GM18868 (cell line): ENCODE measurements around the gene WDR72.
"Not testable (repeated sequence)": the region's sequence is repeated elsewhere in the genome, so short reads cannot be mapped to it uniquely, and the experiment has no call there.

ENCODE experiments used
- ATAC-seq: cut with Tn5 transposase; IDR thresholded peaks from one replicate; pipeline ENCODE4 v1.9.1; 2021; ENCODE audit warnings: mild to moderate bottlenecking, moderate library complexity; ENCODE audit not compliant: unreplicated experiment

Gene WDR72

DNA sequence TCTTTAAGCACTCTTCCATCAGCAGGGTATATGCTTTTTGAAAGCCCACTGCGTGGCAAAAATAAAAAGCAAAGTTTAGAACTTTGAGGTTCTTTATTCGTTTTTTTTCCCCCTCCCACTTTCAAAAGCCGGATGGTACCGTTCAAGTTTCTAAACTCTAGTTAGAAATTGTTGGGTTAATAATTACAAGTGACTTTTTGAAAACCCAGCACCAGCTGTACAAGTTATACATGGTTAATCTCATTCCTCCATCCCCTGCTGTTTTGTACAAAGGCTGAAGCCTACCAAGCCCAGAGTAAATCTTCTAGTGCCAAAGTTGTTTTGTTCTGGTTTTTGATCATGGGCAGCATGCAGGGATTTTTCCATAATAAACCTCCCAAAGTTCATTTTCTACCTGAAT is 48.6 kb downstream of the WDR72 start:
- ATAC-seq, result no peak

DNA sequence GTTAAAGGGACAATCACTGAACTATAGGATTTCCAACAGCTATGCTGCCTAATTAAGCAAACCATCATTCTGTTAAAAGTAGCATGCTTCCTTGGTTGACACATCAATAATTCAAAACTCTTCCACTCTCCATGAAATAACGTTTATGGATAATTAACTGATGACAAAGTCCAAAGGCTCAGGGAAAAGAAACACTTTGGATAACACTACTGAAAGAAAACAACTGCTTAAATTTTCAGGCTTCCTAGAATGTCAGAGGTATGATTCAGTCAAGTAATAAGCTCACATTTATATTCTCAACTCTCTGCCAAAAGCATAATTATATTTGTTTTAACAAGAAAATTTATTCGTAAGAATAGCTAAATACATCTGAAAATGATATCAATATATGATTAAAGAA is 49.6 kb downstream of the WDR72 start:
- no peak for ATAC-seq

DNA sequence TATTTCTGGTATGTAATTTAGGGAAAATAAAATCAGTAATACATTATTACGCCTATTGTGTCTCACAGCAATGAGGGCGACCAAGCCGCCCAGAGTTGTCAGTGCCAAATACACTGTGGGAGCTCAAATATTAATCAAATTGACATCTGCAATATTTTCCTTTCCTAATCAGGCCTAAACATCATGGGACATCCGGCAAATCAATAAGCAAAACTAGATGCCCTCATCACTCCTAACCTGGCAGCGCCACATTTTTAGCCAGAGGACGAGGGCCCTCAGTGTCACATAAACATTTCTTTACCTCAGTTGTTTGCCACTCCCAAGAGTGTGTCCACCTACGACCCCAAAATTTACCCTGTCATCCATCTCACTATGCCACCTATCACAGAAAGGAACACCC is 64.1 kb downstream of the WDR72 start:
- ATAC-seq, result no peak

DNA sequence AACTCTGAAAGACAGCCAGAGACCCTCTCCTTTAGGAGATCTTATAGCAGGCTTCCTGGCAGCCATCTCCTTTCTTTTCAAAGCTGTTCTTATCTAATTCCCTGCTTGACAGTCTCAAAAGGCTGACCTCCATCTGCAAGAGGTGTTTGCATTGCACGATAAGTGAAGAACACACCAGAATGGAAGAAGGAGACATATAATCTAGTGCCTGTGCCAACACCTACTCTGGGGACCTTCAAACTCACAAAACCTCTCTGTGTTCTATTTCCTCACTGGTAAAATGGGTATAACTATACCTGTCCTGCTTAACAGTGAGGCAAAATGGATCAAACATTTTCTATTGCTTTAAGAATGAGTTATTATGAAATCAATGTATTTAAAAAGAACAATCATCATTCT is 65.0 kb downstream of the WDR72 start:
- ATAC-seq, result no peak

DNA sequence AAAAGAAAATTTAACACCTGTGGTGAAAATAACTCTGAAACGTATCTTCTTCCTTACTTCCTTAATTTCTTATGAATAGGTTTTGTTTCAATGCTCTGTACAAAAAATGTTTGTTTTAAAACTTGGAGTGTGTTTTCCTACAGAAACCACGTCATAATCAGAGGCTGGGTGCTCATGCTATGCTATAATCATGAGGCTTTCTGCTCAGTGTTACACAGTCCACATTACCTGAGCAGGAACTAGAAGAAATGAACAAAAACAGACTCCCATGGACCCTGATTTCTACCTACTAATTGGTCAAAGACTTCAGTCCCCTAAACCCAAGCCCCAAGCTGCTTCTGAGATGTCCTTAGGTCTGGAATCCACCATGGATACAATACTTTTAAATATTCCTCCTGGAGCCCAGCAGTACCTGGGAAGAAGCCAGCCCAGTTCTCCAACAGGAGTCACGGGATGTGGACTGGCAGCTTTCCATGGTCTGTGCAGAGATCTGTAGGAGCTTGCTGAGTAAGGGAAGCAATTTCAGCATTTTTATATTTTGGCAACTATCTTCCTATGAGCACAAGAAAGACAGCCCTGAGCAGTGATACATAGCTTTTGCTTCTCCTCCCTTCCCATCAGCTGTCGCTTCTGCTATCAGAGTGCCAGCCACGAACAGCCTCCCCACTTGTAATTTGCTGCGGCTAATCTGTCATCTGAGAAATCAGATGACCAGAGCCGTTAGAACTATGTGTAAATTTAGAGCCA is 65.6 kb downstream of the WDR72 start:
- no peak for ATAC-seq

DNA sequence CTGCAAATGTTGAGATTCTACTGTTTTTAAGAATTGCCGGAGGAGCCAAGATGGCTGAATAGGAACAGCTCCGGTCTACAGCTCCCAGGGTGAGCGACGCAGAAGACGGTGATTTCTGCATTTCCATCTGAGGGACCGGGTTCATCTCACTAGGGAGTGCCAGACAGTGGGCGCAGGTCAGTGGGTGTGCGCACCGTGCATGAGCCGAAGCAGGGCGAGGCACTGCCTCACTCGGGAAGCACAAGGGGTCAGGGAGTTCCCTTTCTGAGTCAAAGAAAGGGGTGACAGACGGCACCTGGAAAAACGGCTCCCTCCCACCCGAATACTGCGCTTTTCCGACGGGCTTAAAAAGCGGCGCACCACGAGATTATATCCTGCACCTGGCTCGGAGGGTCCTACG is 75.3 kb downstream of the WDR72 start:
- not testable (repeated sequence) for ATAC-seq

DNA sequence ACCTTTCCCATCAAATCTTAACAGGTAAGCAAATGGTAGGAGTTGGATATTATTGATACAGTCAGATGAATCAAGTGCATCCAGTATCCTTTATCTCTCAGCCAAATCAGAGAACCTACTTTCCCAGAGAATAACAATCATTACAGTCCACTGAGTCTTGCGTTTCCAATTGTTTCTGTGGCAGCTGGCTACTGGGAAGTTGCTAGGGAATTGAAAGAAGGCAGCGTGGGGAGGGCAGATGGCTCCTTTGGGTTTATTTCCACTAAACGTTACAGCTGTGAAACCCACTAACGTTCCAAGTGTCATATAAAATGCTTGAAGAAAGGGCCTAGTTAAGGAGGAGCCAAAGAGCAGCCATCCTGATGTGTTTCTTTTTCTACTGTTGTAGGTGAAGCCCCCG is 78.4 kb downstream of the WDR72 start:
- no peak for ATAC-seq

DNA sequence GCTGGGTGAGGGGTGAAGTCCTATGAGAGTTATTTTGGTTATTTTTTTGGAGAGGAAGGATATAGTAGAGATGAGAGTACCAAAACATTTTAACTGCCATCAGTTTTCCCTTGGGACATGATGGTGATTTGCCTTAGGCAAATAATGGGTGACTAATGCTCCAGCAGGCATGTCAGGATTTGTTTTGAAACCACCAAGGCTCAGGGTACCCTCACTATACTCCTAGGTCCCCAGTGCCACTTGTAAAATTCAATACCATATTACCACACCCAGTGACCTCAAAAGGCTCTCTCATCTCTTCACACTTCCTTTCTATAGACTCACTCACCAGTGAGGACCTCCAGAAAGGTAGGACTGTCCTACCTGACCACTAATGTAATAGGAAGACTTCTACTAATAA is 83.6 kb downstream of the WDR72 start:
- no peak for ATAC-seq

DNA sequence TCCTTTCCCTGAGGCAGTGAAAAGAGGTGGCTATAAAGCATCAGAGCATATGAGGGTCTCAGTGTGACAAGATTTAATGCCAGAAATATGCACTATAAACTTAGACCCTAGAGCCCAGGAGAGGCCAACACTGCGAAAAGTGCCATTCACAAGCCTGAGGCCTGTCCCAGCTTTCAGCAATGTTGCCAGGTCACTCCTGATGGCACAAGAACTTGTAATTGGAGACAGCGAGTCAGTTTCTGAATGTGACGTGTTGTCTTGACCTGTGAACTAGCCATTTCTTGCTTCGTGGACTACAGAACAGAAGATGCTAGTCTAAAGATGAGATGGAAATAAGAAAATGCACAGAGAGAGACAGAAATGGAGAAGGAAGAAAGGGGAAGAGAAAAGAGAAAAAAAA is 87.9 kb downstream of the WDR72 start:
- ATAC-seq, result no peak

DNA sequence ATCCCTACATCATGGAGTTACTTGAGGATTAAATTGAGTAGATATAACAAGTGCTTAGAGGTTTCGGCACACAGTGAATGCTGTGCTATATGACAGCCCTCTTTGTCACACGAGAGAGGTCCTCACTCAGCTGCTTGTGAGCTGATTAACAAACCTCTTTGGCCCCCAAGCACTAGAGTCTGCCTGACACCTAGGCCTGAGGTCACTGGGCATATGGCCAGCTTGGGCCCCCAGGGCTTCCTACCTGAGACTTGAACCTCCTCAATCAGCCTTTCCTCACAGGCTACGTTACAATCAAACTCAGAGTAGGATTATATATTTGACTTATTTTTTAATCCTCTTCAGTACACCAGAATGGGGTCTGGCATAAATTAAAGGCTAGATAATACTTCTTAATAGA is 88.8 kb downstream of the WDR72 start:
- no peak for ATAC-seq

DNA sequence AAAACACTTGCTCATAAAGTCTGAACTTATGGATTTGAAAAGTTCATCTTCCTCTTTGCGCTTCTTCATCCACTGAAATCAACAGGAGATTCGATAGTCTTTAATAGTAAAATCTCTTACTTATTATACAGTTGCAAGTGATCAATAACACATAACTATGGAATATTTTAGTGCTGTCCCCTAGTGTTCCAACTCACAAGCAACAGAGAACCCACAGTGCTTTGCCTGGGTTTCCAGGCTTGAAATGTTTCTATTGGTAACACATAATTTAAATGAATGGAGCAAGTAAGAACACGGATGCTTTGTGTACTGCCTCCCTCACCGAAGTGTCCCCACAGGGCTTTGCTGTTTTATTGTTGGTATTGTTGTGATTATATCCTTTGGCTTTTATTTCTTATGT is 93.5 kb downstream of the WDR72 start:
- ATAC-seq, result no peak

DNA sequence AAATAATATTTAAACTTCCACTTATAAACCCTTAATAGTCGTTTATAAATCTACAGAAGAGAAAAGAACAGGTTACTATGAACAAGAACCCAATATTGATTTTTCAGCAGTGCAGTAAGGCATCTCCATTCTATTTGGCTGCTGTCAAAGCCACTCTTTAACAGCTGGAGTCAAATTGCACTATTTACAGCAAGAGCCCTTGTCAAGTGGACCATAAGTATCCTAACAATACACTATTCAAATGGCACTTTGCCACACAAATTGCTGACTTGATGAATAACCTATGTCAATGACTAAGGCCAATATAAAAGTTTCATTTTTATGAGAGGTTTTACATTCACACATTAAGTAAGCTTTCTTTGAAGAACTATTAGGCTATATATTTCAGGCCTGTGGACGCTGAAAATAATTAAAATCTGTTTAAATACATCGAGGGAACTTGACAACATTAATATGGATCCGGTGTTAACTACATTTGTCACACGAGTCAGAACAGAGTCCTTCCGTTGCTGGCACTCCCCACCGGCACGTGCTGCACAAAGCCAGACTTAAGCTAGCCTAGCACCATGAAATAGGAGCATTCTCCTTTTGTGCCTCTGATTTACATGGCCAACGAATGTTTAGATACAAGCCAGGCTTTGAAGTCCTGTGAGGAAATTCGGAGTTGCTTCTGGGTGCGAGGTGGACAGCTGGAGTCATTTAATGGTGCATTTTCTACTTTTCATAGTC is 100.5 kb downstream of the WDR72 start:
- no peak for ATAC-seq

DNA sequence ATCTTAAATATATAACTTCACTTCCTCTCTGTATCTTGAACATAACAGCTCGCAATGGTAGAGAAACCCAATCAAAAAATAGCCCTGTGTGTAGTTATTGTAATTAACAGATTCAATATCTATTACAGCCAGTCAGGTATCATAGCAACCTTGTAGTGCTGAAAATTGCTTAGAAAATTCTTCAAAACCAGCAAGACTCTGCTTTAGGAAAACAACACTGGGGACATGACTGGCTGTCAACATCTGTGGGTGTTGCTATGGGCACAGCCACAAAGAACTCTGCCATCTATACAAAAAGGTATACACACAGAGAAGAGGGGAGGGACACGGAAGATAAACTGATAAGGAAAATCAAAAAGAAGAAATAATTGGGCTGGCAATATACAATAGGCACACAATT is 101.2 kb downstream of the WDR72 start:
- no peak for ATAC-seq

DNA sequence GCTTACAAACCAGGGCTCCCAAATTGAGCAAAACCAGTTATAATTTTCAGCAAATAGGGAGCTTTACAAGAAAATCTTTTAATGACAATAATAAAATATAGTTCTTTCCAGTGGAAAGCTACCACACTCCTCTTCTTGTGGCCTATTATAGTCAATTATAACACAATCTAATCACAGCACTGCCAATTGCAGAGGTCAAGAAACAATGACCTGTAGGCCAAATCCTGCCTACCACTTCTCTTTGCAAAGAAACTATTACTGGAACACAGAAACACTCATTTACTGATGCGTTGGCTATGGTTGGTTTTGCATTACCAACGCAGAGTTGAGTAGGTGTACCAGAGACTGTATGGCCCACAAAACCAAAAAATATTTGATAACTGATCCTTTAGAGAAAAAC is 110.5 kb downstream of the WDR72 start:
- no peak for ATAC-seq

DNA sequence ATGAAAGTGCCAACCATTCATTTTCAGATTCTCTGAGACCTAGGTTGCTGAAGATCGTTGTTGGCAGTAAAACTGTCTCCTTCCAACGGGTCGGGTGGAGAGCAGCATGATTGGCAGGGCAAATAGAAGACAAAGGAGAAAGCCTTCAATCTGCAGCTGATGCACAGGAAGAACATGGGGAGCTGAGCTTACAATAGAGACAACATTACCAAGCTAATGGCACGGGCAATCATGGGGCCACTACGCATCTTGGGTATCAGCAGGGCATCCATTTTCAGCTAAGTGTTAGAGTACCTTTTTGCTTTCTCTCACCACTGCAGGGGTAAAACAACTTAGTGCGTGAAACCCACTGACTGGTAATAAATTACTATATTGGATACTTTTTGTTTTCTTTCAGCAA is 114.8 kb downstream of the WDR72 start:
- ATAC-seq, result no peak

DNA sequence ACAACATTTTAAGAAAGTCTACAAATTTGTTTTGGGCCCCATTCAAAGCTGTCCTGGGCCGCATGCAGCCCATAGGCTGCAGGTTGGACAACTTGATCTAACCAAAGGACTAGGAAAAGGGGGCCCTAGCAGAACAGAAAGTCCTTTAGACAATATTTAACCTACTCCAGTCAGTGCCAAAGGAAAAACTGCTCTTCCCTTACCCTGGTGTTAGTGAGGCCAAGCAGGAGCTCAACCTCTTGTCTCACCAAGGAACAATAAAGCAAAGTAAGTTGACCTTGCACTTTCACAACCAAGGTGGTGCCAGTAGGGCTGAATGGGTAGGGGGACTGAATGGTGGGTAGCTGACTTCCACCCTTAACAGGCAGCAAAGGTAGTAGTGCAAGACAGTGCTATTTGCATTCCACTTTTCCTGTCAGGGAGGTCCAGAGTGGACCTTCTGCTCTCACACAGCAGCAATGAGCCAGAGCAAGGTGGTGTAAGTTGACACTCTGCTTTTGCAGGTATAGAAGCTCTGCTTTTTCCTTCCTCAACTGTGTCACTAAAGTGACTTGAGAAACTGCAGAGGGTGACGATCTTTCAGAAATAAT is 124.9 kb downstream of the WDR72 start:
- ATAC-seq, result no peak

DNA sequence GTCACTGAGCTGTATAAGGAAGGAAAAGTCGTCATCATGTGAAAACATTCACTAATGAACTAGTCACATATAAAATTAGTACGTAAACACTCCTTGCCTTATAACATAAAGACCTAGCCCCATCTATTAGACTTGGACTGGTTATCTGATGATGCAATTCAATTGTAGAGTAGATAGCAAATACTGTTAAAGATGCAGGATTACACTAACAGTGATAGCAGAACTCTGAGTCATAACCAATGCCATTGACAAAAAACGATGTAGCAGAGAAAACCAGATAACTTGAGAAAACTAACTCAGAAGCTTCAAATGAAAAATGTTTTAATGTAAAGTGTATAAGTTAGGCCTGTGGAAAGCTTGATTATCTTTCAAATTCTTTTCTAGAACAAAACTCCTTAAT is 132.2 kb downstream of the WDR72 start:
- ATAC-seq, result no peak

DNA sequence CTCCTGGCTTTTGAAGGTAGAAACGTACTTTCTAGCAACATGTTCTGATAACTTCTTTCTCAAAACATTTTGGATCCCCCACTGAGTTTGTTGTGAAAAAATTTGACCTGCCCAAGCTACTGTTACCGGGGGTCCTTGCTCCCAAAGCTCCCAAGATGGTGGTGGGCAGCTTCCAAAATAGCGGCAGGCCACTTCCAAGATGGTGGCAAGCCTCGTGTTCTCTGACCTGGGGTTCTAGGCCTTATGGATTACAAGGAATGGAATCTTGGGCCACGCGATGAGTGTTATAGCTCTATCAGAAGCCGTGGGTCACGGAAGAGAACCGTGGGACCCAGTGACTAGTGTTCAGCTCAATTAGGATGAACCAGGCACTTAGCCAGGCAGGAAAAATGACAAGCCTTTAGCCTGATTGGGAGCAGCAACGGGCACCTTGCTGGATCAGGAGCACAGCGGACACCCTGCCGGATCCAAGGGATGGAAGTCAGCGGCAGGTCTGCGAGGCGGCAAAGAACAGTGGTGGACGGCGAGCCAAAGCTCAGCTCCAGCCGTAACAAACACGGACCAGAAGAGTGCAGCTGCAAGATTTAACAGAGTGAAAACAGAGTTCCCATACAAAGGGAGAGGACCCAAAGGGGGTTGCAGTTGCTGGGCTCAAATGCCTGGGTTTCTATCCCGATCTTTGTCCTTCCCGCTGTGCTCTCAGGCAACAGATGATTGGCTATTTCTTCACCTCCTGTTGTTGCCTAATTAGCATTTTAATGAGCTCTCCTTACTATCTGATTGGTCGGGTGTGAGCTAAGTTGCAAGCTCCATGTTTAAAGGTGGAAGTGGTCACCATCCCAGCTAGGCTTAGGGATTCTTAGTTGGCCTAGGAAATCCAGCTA is 133.3 kb downstream of the WDR72 start:
- no peak for ATAC-seq

DNA sequence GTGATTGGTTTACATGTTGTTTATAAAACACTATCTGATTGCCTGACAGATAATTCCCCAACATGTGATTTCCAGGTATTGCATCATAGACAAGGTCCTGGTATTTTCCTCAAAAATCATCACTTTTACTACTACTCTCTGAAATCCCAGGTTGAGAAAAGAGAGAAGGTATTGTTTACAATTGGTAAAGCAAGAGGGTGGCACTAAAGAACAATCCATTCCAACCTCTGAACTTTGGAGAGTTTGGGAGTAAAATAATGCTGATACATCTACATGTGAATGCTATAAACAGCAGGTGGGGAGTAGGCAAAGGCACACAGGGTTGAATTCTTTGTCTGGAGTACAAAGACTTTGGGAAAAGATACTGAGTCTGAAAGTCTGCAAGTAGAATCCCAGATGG is 134.2 kb downstream of the WDR72 start:
- ATAC-seq, result no peak

DNA sequence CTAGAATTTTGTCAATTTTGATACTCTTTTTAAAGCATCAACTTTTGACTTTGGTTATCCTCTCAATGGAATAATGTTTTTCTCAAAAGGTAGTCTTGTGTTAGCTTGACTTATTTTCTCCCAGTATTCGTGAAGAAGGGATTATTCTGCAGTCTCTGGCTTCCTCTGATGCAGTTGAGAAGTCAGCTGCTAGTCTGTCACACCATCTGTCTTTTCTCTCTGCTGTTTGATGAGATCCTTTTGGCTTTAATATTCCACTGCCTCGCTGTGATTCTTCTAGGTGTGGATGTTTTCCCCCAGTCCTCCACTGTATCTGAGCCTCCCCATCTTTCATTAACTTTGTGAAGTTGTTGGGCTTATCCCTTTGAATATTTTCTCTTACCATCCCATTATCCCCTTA is 141.0 kb downstream of the WDR72 start:
- no peak for ATAC-seq

DNA sequence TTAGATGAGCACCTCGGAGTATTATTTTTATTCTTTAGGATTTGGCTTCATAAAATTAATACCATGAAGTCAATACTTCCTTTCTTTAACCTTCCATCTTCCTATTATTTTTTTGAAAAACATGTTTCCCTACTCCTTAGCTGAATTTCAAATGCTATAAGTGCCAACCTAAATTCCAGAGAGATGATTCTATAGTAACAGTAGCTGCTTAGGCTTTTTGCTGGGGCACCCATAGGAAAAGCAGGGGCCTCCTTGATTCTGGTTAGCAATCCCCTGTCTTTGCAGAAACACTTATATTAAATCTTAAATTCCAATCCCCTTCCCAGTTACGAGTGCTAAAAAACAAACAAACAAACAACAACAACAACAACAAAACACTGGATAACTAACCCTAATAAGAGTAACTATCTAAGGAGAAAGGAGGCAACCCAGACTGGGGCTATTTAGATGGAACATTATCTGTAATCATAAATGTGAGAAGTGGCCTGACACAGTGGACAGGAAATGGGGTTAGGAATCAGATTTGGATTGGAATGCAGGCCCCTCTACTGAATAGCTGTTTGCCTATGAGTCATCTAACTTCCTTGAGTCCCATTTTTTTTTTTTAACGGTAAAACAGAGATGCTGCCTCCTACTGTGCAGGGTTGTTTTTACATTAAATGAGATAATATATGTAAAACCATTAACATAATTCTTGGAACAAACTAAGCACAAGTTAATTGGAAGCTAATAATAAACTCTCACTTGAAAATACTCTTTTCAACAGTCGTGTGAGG is 148.1 kb downstream of the WDR72 start:
- ATAC-seq, result no peak
